GM18861 (cell line): ENCODE measurements around the gene THEM5.
"Not testable (repeated sequence)": the region's sequence is repeated elsewhere in the genome, so short reads cannot be mapped to it uniquely, and the experiment has no call there.

ENCODE experiments used
- ATAC-seq: cut with Tn5 transposase; IDR thresholded peaks from one replicate; pipeline ENCODE4 v1.9.1; 2021; ENCODE audit not compliant: unreplicated experiment

The THEM5 gene, protein sequence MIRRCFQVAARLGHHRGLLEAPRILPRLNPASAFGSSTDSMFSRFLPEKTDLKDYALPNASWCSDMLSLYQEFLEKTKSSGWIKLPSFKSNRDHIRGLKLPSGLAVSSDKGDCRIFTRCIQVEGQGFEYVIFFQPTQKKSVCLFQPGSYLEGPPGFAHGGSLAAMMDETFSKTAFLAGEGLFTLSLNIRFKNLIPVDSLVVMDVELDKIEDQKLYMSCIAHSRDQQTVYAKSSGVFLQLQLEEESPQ

DNA sequence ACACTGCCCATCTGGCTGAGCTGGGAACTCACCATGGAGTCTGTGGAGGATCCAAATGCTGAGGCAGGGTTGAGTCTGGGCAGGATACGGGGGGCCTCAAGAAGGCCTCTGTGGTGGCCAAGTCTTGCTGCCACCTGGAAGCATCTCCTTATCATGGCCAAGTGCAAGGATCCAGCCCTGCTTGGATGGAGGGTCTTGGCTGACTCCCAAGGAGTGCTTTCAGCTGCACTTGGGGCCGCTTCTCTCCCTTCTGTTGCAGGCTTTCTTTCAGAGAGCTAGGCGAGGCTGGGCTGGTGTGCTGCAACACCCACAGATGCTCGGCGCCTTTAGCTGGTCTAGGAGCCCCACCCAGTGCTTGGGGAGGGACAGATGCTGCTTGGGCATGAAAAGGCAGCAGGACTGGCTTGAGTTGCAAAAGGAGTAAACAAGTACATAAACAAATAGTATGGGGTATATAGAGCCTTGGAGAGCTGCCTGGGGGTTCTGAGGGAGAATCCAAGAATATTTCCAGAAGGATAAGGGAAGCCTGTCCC, at the start of gene THEM5:
Gene THEM5, minus strand, starts transcription at position 302 of the 533 bp plus-strand sequence. Its CDS starts 147 bp downstream, at position 155.
- ATAC-seq: no peak

DNA sequence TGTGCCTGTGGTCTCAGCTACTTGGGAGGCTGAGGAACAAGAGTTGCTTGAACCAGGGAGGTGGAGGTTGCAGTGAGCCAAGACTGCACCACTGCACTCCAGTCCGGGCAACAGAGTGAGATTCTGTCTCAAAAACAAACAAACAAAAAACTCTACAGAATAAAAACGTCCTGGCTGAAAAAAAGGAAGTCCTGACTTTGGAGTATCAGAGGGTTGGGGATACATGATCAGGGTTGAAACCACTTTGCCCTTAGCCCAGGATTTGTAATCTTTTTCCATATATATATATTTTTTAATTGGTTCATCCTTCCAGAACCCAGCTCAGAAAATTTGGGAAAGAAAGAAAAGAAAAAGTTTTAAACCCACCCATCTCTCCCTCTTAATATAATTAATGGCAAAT, 49.3 kb upstream of the THEM5 start:
- no peak for ATAC-seq

DNA sequence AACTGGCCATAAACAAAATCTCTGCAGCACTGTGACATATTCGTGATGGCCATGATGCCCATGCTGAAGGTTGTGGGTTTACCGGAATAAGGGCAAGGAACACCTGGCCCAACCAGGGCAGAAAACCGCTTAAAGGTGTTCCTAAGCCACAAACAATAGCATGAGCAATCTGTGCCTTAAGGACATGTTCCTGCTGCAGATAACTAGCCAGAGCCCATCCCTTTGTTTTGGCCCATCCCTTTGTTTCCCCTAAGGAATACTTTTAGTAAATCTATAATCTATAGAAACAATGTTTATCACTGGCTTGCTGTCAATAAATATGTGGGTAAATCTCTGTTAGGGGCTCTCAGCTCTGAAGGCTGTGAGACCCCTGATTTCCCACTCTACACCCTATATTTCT, 47.3 kb upstream of the THEM5 start:
- ATAC-seq: not testable (repeated sequence)

DNA sequence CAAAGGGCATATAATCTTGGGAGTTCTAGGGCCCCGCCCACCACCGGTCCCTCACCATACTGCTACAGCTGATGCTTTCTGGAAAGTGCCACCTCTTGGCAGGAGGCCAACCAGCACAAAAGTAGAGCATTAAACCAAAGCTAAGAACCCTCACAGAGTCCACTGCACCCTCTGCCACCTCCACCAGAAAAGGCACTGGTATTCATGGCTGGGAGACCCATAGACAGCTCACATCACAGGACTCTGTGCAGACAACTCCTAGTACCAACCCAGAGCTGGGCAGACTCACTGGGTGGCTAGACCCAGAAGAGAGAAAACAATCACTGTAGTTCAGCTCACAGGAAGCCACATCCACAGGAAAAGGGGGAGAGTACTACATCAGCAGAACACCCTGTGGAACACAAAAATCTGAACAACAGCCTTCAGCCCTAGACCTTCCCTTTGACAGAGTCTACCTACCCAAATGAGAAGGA, 45.0 kb upstream of the THEM5 start:
- no peak for ATAC-seq

DNA sequence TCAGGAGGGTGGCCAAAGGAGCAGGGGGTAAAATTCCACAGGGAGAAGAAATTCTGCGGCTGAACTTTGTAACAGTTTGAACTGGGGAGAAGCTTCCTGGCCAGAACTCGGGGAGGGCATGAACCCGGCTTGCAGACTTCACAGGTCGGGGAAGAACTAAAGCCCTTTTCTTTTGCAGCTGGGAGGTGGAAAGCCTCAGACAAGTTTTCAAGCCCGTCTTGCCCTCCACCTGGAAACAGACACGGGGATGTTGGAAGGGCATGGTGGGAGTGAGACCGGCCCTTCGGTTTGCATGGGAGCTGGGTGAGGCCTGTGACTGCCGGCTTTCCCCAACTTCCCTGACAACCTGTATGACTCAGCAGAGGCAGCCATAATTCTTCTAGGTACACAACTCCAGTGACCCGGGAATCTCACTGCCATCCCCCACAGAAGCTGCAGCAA, 44.5 kb upstream of the THEM5 start:
- no peak for ATAC-seq

DNA sequence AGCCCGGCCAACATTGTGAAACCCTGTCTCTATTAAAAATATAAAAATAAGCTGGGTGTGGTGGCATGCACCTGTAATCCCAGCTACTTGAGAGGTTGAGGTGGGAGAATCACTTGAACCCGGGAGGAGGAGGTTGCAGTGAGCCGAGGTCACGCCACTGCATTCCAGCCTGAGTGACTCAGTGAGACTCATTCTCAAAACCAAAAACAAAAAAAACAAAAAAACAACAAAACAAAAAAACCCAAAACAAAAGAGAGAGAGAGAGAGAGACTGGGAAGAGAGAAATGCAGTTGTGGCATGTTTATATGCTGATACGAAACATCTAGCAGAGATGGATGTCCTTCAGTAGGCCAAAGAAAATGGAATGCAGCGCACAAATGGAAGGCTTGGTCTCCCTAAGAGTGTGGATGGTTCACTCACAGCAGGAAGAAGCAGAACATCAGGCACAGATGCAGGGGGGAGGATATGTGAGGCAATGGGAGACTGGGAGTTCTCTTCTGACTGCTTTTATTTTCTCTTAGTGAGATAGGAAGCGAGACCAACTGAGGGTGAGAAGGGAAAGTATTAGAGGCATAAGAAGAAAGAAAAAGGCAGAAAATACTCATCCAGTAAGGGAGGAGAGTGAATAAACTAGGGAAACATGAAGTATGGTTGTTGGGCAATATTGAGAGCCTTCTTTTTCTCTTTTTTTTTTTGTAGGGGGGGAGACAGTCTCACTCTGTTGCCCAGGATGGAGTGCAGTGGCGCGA, 39.8 kb upstream of the THEM5 start:
- no peak for ATAC-seq

DNA sequence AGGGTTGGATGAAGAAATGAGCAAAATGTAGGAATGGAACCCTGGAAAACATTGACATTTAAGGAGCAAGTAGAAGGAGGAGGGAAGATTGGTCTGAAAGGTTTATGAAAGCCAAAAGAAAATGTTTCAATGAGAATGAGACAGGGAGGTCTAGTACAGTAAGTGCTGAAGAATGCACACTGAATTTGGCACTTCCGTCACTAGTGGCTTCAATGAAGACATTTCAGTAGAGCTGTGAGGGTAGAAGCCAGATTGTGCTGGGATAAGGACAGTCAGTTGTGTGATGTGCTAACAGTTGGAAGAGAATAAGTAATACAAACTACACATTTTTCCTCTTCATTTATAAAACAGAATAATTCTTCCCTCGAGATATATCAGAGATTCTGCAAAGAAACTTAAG, 38.7 kb upstream of the THEM5 start:
- ATAC-seq: no peak

DNA sequence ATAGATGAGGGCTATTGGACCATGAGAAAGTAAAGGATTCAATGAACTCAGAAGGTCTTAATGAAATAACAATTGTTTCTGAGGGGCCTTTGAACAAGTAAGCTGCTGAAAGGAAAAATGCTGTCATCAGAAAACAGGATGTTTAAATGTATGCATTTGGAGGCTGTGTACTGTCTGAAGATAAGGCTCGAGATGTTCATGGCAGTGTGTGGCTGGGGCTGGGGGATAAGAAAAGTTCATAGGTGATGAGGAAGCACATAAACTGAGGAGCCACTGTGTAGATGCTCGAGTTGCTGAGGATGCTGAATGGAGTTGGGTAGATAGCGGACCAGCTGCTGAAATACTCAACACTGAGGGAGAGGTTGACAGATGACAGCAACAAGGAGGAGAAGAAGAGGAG, 38.0 kb upstream of the THEM5 start:
- ATAC-seq: no peak

DNA sequence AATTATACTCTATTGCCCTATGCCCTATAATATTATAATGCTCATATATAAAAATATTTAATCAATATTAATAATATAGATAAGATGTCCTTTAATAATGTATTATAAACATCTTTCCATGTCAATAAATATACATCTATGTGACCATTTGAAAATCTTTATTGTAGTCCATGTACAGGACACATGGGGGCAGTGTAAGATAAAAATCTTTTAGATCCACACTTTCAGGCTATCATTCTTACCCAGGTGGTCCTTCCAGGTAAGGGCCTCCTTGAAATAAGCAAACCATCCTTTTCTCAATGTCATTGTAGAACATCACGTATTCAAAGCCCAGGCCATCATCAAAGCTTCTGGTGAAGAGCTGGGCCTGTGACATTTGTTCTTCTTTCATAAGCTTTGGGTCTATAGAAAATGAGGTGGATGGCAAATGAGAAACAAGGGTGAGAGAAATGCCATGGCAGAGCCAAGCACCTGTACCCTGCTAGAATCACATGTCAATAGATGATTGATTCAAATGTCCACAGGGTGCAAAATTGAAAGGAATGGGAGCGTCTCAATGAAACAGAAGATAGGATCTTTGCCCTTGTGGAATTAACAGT, 35.6 kb upstream of the THEM5 start:
- no peak for ATAC-seq

DNA sequence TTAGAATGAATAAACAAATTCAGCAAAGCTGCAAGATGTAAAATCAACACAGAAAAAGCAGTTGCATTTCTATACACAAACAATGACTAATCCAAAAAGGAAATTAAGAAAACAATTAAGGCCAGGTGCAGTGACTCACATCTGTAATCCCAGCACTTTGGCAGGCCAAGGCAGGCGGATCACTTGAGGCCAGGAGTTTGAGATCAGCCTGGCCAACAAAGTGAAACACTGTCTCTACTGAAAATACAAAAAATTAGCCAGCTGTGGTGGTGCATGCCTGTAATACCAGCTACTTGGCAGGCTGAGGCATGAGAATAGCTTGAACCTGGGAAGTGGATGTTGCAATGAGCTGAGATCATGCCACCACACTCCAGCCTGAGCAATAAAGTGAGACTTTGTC, 33.5 kb upstream of the THEM5 start:
- ATAC-seq: no peak

DNA sequence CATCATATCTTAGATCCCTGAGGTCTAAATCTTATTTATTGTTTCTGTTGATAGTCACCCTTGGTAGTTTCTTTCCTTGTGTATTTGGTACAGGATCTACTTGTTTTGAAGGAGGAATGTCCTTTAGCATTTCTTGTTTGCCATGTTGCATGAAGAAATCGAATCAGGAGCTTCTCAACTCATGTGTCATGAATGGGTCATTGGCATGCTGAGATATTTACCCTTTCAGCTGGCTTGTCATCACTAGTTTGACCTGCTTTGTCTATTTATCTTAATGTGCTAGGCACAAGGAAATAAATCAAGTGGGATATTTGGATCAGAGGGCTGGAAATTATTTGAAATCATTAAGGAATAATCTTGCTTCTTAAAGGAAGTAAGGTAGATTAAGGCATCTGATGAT, 32.0 kb upstream of the THEM5 start:
- no peak for ATAC-seq

DNA sequence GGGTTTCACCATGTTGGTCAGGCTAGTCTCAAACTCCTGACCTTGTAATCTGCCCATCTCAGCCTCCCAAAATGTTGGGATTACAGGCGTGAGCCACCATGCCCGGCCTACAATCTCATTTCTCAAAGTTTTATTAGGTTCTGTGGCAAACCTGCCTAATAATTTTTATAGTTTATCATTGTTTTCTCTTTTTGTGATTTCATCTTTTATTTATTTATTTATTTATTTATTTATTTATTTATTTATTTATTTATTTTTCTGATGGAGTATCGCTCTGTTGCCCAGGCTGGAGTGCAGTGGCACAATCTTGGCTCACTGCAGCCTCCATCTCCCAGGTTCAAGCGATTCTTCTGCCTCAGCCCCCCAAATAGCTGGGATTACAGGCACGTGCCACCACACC, 31.4 kb upstream of the THEM5 start:
- ATAC-seq: not testable (repeated sequence)

DNA sequence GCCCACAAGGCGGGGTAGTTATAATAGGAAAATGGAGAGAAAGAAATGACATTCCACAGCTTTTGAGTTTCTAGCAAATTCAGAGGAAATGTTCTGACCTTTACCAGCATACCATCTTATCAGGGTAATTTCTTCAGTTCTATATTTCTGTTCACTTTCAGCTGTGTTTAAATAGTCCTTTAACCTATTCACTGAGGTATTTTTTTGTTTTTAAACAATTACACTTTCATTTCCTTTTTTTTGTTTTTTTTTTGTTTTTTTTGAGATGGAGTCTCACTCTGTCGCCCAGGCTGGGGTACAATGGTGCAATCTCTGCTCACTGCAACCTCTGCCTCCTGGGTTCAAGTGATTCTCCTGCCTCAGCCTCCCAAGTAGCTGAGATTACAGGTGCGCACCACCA, 30.9 kb upstream of the THEM5 start:
- ATAC-seq: not testable (repeated sequence)

DNA sequence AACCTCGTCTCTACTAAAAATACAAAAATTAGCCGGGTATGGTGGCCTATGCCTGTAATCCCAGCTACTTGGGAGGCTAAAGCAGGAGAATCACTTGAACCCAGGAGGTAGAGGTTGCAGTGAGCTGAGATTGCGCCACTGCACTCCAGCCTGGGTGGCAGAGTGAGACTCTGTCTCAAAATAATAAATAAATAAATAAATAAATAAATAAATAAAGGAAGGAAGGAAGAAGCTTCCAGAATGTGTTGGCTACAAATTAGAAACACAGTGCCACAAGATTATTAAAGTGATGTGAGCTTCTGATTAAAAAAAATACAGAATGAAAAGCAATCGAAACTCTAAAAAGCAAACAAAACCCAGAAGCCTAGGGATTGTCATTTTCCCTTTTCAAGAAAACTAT, 30.4 kb upstream of the THEM5 start:
- not testable (repeated sequence) for ATAC-seq

DNA sequence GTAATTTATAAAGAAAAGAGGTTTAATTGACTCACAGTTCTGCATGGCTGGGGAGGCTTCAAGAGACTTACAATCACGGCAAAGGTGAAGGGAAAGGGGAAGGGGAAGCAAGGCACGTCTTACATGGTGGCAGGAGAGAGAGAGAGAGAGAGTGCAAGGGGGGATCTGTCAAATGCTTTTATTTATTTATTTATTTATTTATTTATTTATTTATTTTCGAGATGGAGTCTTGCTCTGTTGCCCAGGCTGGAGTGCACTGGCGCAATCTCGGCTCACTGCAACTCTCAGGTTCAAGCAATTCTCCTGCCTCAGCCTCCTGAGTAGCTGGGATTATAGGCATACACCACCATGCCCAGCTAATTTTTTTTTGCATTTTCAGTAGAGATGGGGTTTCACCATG, 29.4 kb upstream of the THEM5 start:
- ATAC-seq: not testable (repeated sequence)

DNA sequence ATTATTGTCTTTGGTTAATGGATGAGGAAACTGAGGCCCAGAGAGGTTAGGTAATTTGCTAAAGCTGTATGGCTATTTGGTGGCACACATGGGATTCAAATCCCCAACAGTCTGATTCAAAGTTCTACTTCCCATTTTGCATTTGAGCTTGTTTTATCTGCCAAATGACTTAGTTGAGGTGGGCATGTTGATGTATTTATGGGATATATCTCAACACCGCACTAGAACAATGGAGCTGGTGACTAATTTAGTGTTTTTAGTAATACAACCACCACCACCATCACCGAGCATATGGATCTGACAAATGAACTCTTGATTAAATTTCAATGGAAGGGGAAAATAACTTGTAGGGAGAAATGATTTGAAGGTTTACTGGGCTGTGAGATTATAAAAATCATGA, 29.0 kb upstream of the THEM5 start:
- no peak for ATAC-seq

DNA sequence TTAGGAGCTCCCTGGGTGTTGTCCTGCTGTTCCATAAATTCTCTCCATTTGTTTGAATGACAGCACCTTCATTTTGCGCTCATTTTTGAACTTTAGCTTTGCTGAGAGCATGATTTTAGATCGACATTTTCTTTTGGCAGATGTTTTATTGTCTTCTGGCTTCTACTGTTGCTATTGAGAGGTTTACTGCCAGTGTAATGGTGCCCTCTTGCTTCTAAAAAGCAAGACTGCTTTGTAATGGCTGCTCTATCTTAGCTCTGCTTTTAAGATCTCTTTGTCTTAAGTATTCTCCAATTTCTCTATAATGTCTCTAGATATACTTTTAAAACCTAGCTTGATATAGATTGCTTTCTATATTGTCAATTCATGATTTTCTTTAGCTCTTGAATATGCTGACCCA, 28.0 kb upstream of the THEM5 start:
- no peak for ATAC-seq

DNA sequence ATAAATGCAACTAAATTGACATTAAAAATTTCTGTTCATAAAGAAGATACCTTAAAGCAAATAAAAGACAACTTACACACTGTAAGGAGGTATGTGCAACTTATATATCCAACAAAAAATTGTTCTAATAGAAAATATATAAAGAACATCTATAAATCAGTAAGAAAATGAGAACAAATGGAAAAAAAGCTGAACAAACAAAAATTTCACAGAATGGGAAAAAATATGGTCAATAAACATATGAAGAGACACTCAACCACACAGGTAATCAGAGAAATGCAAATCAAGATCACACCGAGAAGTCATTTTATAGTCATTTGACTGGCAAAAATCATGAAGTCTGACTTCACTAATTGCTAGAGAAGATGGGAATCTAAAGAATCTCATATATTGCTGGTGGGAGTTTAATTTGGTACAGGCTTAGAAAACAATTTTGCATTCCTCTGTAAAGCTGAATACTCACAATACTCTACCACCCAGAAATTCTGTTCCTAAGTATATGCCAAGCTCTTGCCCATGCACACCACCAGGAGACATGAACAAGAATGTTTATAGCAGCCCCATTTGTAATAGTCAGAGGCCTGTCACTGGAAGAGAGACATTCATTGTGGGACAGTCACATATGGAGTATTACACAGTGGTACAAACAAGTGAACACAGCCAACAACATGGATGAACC, 22.0 kb upstream of the THEM5 start:
- no peak for ATAC-seq

DNA sequence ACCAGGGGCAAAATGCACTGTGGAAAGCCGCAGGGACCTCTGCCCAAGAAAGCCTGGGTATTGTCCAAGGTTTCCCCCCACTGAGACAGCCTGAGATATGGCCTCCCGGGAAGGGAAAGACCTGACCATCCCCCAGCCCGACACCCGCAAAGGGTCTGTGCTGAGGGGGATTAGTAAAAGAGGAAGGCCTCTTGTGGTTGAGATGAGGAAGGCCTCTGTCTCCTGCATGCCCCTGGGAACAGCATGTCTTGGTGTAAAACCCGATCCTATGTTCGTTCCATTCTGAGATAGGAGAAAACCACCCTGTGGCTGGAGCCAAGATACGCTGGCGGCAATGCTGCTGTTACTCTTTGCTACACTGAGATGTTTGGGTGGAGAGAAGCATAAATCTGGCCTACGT, 19.3 kb upstream of the THEM5 start:
- ATAC-seq: not testable (repeated sequence)

DNA sequence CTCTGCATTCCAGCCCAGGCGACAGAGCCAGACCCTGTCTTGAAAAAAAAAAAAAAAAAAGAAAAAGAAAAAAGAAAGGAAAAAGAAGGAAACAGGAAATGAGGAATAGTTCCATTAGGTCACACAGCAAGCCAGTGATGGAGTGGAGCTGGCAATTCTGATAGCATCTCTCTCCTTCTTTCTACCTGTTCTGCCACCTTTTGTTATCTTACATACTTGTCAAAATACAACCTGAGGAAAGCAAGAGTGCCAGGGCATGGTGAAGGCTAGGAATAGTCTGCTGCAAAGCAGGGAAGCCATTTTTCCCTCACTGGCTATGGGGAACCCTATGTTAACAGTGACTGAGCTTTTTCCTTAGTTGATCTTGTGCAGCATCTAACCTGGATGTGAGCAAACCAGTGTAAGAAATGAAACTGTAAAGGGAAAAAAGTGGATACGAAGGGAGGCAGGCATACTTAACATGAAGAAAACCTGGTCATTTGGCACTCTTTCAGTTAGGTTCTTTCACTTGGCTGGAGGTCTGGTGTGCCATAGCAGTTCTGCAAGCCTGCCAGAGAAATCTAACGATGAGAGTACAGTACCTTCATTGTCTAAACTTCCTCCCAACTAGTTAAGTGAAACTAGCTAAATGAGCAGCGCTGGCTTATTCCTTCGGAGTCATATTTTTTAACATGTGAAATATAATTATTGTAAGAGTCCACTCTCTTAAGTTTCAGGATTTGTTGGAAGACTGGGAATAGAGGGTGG, 17.9 kb upstream of the THEM5 start:
- ATAC-seq: no peak

DNA sequence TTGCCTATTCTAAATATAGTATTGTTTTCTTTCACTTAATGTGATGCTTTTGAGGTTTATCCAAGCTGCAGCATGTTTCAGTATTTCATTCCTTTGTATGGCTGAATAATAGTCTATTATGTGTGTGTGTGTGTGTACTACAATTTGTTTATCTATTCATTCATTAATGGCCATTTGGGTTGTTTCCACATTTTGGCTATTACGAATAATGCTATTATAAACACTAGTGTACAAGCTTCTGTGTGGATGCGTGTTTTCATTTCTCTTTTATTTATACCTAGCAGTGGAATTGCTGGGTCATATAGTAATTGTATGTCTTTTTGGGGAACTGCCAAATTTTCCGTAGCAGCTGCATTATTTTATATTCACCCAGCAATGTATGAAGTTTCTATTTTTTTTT, 15.0 kb upstream of the THEM5 start:
- ATAC-seq: no peak
